ENCODE results near the gene WSB2.

DNA sequence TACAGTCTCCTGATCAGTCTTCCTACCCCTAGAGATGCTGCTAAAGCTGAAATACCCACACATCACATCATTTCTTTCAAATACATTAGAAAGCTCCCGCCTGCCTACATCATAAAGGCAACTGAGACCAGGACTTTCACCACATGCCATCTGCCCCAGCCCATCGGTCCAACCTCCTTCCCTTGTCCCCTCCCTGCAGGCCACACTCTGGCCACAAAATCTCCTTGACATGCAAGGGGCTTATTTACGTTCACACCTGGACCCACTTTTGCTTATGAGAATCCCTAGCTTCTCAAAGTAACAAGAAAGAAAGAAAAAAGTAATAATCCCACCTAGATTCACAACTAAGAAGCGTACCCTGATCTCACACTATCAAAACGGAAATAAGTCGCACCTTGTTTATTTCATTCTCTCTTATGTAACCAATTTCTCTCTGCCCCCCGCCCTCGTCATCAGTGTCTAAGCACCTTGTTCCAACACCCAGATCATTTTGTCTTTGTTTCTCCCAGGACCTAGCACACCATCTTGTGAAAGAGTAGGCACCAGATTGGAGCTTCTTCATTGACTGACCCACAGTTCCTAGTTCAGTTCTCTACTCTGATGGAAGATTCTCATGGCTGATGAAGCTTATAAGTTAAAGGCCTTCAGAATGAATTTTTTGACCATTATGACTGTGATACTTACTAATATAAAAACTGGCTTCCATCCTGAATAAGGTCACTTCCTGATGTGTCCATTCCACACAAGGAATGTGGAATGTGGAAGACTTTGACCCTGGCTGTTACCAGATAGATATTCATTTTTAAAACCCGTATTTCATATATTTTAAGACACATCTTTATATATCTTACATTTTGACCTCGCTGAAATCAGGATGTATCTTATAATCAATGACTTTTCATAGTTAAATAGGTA is 7.7 kb downstream of the WSB2 start:
- TF ChIP-seq, protein P1, sequence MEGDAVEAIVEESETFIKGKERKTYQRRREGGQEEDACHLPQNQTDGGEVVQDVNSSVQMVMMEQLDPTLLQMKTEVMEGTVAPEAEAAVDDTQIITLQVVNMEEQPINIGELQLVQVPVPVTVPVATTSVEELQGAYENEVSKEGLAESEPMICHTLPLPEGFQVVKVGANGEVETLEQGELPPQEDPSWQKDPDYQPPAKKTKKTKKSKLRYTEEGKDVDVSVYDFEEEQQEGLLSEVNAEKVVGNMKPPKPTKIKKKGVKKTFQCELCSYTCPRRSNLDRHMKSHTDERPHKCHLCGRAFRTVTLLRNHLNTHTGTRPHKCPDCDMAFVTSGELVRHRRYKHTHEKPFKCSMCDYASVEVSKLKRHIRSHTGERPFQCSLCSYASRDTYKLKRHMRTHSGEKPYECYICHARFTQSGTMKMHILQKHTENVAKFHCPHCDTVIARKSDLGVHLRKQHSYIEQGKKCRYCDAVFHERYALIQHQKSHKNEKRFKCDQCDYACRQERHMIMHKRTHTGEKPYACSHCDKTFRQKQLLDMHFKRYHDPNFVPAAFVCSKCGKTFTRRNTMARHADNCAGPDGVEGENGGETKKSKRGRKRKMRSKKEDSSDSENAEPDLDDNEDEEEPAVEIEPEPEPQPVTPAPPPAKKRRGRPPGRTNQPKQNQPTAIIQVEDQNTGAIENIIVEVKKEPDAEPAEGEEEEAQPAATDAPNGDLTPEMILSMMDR (conservative IDR thresholded peaks at IDR 0.05 in 1 of 2, IDR thresholded peaks at IDR 0.05 in 1 of 2; ENCODE audit: extremely low read depth in 1 of 2, insufficient read depth in 1 of 2, low read depth in 1 of 2, low read length in 2 of 2), result no peak
- TF ChIP-seq EZH2 (IDR thresholded peaks at IDR 0.05; ENCODE audit: borderline replicate concordance, low read length), result no peak

Measured in mammary epithelial cell (primary cell).